Measurements from ENCODE around the gene DNAAF8.

- TF ChIP-seq, protein P1, sequence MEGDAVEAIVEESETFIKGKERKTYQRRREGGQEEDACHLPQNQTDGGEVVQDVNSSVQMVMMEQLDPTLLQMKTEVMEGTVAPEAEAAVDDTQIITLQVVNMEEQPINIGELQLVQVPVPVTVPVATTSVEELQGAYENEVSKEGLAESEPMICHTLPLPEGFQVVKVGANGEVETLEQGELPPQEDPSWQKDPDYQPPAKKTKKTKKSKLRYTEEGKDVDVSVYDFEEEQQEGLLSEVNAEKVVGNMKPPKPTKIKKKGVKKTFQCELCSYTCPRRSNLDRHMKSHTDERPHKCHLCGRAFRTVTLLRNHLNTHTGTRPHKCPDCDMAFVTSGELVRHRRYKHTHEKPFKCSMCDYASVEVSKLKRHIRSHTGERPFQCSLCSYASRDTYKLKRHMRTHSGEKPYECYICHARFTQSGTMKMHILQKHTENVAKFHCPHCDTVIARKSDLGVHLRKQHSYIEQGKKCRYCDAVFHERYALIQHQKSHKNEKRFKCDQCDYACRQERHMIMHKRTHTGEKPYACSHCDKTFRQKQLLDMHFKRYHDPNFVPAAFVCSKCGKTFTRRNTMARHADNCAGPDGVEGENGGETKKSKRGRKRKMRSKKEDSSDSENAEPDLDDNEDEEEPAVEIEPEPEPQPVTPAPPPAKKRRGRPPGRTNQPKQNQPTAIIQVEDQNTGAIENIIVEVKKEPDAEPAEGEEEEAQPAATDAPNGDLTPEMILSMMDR (IDR thresholded peaks at IDR 0.05; ENCODE audit: borderline replicate concordance, extremely low read depth, low read length, poor library complexity, severe bottlenecking), result no peak
- TF ChIP-seq EZH2 (IDR thresholded peaks at IDR 0.05; ENCODE audit: borderline replicate concordance, low read depth, low read length, severe bottlenecking), result no peak
Measured at GRCh38 chr16:4792951-4793513, 58.7 kb downstream of the DNAAF8 start.

Data from DND-41 (cell line).